ENCODE results near the gene DAGLA. TPM values are rescaled to one million over a fixed set of nuclear protein-coding genes. Genes with fewer than 3 reads are reported as not detected.

DAGLA gene
- total RNA-seq, 1 donor = 4.2 TPM

DNA sequence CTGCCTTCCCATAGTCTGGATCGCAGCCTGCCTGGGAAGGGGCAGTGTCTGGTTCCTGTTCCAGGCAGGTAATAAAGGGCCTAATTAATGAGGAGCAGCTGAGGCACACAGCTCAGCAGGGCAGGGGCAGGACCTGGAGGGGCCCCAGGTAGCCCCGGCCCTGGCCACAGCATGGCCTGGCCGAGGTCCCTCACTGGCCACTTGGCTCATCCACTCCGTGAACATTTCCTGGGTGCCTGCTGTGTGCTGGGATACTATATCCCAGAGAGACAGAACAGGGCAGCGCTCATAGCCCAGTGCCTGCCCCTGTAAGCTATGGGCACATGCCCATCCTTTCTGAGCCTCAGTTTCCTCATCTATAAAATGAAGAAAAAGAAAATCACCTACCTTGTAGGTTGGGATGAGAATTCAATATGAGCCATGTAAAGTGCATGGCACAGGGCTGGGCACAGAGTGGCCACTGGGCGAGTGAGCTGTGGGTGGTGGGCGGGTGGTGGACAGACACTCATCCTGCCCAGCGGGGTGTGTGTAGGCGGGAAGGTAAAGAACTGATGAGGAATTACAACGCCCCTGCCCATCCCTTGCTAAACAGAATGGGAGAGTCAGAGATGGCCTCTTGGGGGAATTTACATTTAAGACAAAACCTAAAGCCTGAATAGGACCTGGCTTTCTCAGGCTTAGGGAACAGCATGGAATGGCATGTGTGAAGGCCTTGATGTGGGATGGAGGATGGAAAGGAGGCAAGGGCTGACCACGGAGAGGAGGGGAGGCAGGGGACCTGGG lies 81.4 kb downstream of the DAGLA start:
- no peak for DNase-seq (ENCODE audit: low read depth)
- TF ChIP-seq, protein P1, sequence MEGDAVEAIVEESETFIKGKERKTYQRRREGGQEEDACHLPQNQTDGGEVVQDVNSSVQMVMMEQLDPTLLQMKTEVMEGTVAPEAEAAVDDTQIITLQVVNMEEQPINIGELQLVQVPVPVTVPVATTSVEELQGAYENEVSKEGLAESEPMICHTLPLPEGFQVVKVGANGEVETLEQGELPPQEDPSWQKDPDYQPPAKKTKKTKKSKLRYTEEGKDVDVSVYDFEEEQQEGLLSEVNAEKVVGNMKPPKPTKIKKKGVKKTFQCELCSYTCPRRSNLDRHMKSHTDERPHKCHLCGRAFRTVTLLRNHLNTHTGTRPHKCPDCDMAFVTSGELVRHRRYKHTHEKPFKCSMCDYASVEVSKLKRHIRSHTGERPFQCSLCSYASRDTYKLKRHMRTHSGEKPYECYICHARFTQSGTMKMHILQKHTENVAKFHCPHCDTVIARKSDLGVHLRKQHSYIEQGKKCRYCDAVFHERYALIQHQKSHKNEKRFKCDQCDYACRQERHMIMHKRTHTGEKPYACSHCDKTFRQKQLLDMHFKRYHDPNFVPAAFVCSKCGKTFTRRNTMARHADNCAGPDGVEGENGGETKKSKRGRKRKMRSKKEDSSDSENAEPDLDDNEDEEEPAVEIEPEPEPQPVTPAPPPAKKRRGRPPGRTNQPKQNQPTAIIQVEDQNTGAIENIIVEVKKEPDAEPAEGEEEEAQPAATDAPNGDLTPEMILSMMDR (IDR thresholded peaks at IDR 0.05; ENCODE audit: insufficient read depth, low read length) = no peak
- no peak overlapping the region for H3K4me3 ChIP-seq (ENCODE audit: low read depth, low read length)

DNA sequence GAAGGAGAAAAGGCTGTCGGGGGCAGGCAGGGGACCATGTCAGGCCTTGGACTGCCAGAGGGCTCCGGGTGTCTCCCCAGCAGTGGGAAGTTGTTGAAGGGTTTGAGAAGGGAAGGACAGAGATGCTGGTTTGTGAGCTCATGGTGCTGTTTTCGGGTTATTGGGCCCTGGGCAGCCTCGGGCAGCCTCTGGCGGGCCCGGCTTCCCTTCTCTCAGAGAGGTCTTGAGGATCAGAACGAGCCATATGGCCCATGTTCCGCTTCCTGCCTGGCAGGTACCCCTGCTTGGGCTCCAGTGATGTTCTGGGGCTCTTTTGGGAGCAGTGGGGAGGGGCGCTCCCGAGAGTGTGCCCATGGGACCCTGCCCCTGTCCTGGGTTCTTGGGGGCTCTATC lies 82.0 kb downstream of the DAGLA start:
- no peak overlapping the region for H3K4me3 ChIP-seq (ENCODE audit: low read depth, low read length)
- TF ChIP-seq, protein P1 (IDR thresholded peaks at IDR 0.05; ENCODE audit: insufficient read depth, low read length) = no peak
- no peak for DNase-seq (ENCODE audit: low read depth)

DNA sequence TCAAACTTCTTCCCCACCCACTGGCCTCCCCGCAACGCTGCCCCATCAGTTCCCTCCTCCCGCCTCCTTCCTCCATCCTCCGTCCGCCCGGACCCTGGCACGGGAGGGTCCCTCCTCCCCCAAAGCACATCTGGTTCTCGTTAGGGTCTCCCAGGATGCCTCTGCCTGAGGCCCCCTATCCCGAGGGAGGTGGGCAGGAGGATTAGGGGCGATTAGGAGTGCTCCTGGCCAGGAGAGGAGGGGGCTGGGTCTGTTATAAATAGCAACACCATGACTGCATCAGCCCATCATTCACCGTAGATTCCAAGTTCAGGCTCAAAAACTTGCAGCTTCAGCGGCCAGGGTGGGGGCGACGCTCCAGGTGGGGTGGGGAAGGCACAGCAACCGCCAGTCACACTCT lies 82.6 kb downstream of the DAGLA start:
- no peak for DNase-seq (ENCODE audit: low read depth)
- no peak overlapping the region for H3K4me3 ChIP-seq (ENCODE audit: low read depth, low read length)
- TF ChIP-seq, protein P1 (IDR thresholded peaks at IDR 0.05; ENCODE audit: insufficient read depth, low read length) = no peak

DNA sequence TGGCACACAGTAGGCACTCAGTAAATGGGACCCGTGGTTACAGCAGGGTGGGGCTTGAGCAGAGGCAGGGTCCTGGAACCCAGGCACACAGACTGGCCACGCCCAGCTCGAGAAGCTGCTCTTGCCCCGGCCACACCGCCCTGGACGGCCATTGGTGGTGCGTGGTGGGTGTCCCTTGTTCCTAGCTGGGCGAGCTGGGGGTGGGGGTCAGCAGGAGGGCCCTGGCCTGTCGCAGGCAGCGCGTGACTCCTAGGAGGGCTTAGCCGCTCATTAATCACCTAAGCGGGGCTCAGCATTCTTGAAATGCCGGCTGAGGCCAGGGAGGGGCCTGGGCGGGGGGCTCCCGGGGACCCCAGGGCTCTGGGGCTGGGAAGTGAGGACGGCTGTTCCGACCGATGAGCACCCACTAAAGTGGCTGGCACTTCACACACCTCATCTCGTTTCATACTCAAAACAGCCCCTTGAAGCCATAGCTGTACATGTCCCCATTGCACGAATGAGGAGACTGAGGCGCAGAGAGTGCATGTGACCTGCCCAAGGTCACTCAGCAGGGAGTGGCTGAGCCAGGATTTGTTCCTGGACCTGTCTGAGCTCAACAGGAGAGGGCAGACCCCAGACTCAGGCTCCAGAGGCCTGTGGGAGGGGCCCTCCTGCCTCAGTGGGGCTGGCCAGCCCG lies 83.9 kb downstream of the DAGLA start:
- TF ChIP-seq, protein P1 (IDR thresholded peaks at IDR 0.05; ENCODE audit: insufficient read depth, low read length) = no peak
- no peak for DNase-seq (ENCODE audit: low read depth)
- no peak overlapping the region for H3K4me3 ChIP-seq (ENCODE audit: low read depth, low read length)

DNA sequence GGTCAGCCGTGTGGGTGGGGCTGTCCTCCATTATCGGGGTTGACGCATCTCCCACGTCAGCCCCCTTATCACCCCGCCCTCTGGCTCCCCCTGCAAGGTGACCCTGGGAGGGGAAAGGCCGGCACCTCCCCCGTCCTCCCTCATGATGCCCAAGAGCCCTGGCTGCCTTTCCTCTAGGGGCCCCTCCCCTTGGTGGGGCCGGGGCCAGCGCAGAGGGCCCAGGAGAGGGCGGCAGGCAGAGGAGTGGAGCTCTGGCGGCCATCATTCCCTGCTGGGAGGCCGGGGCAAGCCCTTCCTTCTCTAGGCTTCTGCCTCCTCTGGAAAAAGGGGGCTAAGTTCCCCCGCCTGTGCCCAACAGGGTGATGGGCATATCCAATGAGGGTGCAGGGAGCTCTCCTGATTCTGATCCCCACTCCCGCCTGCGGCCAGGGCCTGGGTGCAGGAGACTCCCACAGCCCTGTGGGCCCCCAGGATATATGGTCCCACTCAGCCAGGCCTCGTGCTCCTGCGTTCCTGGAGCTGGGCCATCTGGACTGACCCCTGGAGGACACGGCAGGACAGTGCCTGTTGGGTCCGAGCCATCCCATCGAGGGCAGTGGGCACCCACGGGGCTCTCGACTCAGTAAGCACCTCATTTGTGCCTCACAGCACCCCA lies 84.5 kb downstream of the DAGLA start:
- TF ChIP-seq, protein P1 (IDR thresholded peaks at IDR 0.05; ENCODE audit: insufficient read depth, low read length) = no peak
- H3K4me3 ChIP-seq (ENCODE audit: low read depth, low read length) = no peak overlapping the region
- peak; percentile 16 for DNase-seq (ENCODE audit: low read depth)

DNA sequence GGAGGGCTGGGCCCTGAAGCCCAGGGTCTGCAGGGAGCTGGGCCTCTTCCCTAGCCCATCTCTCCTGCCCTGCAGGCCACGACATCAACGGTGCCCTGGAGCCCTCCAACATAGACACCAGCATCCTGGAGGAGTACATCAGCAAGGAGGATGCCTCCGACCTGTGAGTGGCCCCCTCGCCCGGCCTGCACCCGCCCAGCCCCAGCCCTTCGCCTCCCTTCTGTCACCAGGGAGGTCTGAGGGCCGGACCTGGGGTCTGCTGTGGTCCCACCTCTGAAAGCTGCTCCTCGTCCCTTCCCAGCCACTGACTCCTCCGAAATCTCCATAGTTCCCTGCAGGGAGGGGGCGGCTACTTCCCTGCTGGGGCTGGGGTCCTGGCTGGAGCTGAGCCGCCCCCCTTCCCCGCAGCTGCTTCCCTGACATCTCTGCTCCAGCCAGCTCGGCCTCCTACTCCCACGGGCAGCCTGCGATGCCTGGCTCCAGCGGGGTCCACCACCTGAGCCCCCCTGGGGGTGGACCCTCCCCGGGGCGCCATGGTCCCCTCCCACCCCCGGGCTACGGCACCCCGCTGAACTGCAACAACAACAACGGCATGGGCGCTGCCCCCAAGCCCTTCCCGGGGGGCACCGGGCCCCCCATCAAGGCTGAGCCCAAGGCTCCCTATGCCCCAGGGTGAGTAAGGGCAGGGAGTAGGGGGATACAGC lies 85.5 kb downstream of the DAGLA start:
- DNase-seq (ENCODE audit: low read depth) = no peak
- TF ChIP-seq, protein P1 (IDR thresholded peaks at IDR 0.05; ENCODE audit: insufficient read depth, low read length) = no peak
- H3K4me3 ChIP-seq (ENCODE audit: low read depth, low read length) = no peak overlapping the region
